HepG2 (cell line): ENCODE data around the gene CCDC167. TPM values are rescaled to one million over a fixed set of nuclear protein-coding genes. Genes with fewer than 3 reads are reported as not detected.

Experiments
- ATAC-seq: fragments of 200-7000 bp; cut with Tn5 transposase; 3 replicates; pipeline ENCODE4 v1.9.1; 2020; ENCODE audit warnings: mild to moderate bottlenecking, moderate library complexity
- BruUV-seq: library from RNA; stranded (reverse); fragments of 400-500 nt; replicated peaks from 2 replicates; lab custom pipeline; 2021; lab: Mats Ljungman, UMichigan
- CTCF ChIA-PET: fragments of 300-600 bp; formaldehyde crosslinking; extraction: SDS; loops from one replicate; lab custom pipeline; 2021; ENCODE audit warnings: low total read pairs, inconsistent platforms, low intra/inter-chr PET ratio; lab: Yijun Ruan, JAX
- POLR2A ChIA-PET: fragments of 350-600 bp; sonication (Branson Sonifier 250); formaldehyde crosslinking; loops from one replicate; lab custom pipeline; 2020; ENCODE audit warnings: antibody characterized with exemption, inconsistent platforms; lab: Yijun Ruan, JAX
- DNase-seq: peaks from one replicate; pipeline ENCODE4 v3.0.0-alpha.2; 2015; ENCODE audit warnings: low spot score
- FAIRE-seq: peaks from 3 replicates; lab custom pipeline; 2011; peaks lifted over from hg19 to GRCh38; lab: Jason Lieb, UNC
- H2AFZ ChIP-seq: one replicate; pipeline ENCODE4 v1.6.1; 2011; ENCODE audit warnings: low read length, inconsistent platforms
- H3K27ac ChIP-seq: fragments of 300-600 bp; 3 replicates; pipeline ENCODE4 v1.8.0; 2011; ENCODE audit warnings: mixed run types, mild to moderate bottlenecking, mixed read lengths, low read length, inconsistent platforms; ENCODE audit not compliant: insufficient read depth; ENCODE audit errors: extremely low read length
- H3K27me3 ChIP-seq, 2 experiments: fragments of 200-600 bp in 1 of 2; 2 replicates in 1 of 2; 3 replicates in 1 of 2; pipeline versions ENCODE4 v1.6.0 to v1.8.0; 2011; ENCODE audit warnings: low read length in 2 of 2, mild to moderate bottlenecking in 2 of 2, moderate library complexity in 2 of 2, inconsistent platforms in 1 of 2; ENCODE audit not compliant: insufficient read depth in 2 of 2, control insufficient read depth in 1 of 2
- H3K36me3 ChIP-seq, 2 experiments: fragments of 200-600 bp in 1 of 2; replicated peaks in 1 of 2; 2 replicates in 1 of 2; 3 replicates in 1 of 2; pipeline versions ENCODE4 v1.5.1 to v1.8.0; 2011; ENCODE audit warnings: low read length in 2 of 2, inconsistent platforms in 1 of 2; ENCODE audit not compliant: insufficient read depth in 2 of 2, control insufficient read depth in 1 of 2
- H3K4me1 ChIP-seq: 2 replicates; pipeline ENCODE4 v1.5.1; 2012; ENCODE audit warnings: low read length, inconsistent platforms; ENCODE audit not compliant: insufficient read depth
- H3K4me2 ChIP-seq: 2 replicates; pipeline ENCODE4 v1.6.0; 2011; ENCODE audit warnings: low read depth, low read length, inconsistent platforms
- H3K4me3 ChIP-seq, 3 experiments: fragments of 200-600 bp in 1 of 3; sonication (generic), shearing (Covaris generic) in 1 of 3; replicated peaks in 1 of 3; 2 replicates each; pipeline ENCODE4 v1.5.1; 2011 to 2016; ENCODE audit warnings: low read length in 3 of 3, inconsistent platforms in 2 of 3, low read depth in 2 of 3, mild to moderate bottlenecking in 2 of 3, control low read depth in 1 of 3, mixed read lengths in 1 of 3; ENCODE audit not compliant: insufficient read depth in 1 of 3
- H3K79me2 ChIP-seq: one replicate; pipeline ENCODE4 v1.6.1; 2011; ENCODE audit warnings: low read length, inconsistent platforms; ENCODE audit not compliant: insufficient read depth
- H3K9ac ChIP-seq: 2 replicates; pipeline ENCODE4 v1.6.0; 2011; ENCODE audit warnings: mild to moderate bottlenecking, low read depth, low read length, inconsistent platforms; ENCODE audit not compliant: insufficient read depth
- H3K9me3 ChIP-seq: 2 replicates; pipeline ENCODE4 v1.5.1; 2012; ENCODE audit warnings: mild to moderate bottlenecking, low read length
- H4K20me1 ChIP-seq: 2 replicates; pipeline ENCODE4 v1.6.0; 2011; ENCODE audit warnings: inconsistent platforms, mild to moderate bottlenecking, low read length, moderate library complexity; ENCODE audit not compliant: insufficient read depth
- ATF4 ChIP-seq, 2 experiments: fragments of 450-650 bp in 1 of 2; sonication (generic) in 1 of 2; formaldehyde crosslinking; IDR thresholded peaks; 2 replicates each; pipeline versions ENCODE4 v1.5.0 to v1.8.0; 2020 to 2022; ENCODE audit warnings: mild to moderate bottlenecking in 1 of 2, missing genetic modification reagents in 1 of 2
- ISX ChIP-seq: sonication (generic); formaldehyde crosslinking; conservative IDR thresholded peaks from 2 replicates; pipeline ENCODE4 v1.5.0; 2020; ENCODE audit warnings: missing genetic modification reagents
- NFAT5 ChIP-seq: sonication (generic); formaldehyde crosslinking; IDR thresholded peaks from 2 replicates; pipeline ENCODE4 v1.4.0; 2020; ENCODE audit warnings: missing genetic modification reagents
- RXRA ChIP-seq: sonication (generic); formaldehyde crosslinking; IDR thresholded peaks from 2 replicates; pipeline ENCODE4 v1.5.1; 2020; ENCODE audit warnings: missing genetic modification reagents
- SRY ChIP-seq: sonication (generic); formaldehyde crosslinking; IDR thresholded peaks from 2 replicates; pipeline ENCODE4 v1.8.0; 2022; ENCODE audit warnings: mild to moderate bottlenecking, missing genetic modification reagents
- TBP ChIP-seq: sonication (generic); formaldehyde crosslinking; IDR thresholded peaks from 2 replicates; pipeline ENCODE4 v1.5.0; 2020; ENCODE audit warnings: missing genetic modification reagents
- TERF1 ChIP-seq: sonication (generic); formaldehyde crosslinking; IDR thresholded peaks from 2 replicates; pipeline ENCODE4 v1.8.0; 2022; ENCODE audit warnings: mild to moderate bottlenecking, missing genetic modification reagents, moderate library complexity
- ZMYM2 ChIP-seq: sonication (generic); formaldehyde crosslinking; IDR thresholded peaks from 2 replicates; pipeline ENCODE4 v1.8.0; 2022; ENCODE audit warnings: mild to moderate bottlenecking, missing genetic modification reagents
- ZNF3 ChIP-seq: IDR thresholded peaks from 2 replicates; pipeline ENCODE4 v1.7.0; 2017; ENCODE audit warnings: inconsistent platforms
- ZNF609 ChIP-seq: sonication (generic); formaldehyde crosslinking; IDR thresholded peaks from 2 replicates; pipeline ENCODE4 v1.4.0; 2020; ENCODE audit warnings: mild to moderate bottlenecking, missing genetic modification reagents, borderline replicate concordance
- ZSCAN5A ChIP-seq: sonication (generic); formaldehyde crosslinking; IDR thresholded peaks from 2 replicates; pipeline ENCODE4 v1.8.0; 2022; ENCODE audit warnings: mild to moderate bottlenecking, missing genetic modification reagents, borderline replicate concordance
- WGBS: methylation state at CpG from one replicate; pipeline ENCODE4 v1.1.6; 2017; ENCODE audit warnings: low lambda C conversion rate; 5-methylcytosine and 5-hydroxymethylcytosine counted together
- in situ Hi-C: cut with HindIII; loops from 2 replicates; pipeline ENCODE4 v1.10.0; 2017; ENCODE audit warnings: low pct_unique_long_range_greater_than_20kb; ENCODE audit not compliant: extremely low pct_ligation_motif_present
- intact Hi-C: fragments of 100-400 bp; cut with micrococcal nuclease; formaldehyde crosslinking; loops from one replicate; pipeline ENCODE4 v1.10.0; 2022; ENCODE audit not compliant: unreplicated experiment
- polyA plus RNA-seq, 8 experiments: library from polyadenylated mRNA; depleted of rRNA in 3 of 8; stranded (reverse) in 7 of 8; unstranded in 1 of 8; fragments of >200 nt; fragmentation: Illumina TruSeq in 4 of 8; extraction: Trizol in 4 of 8; gene quantifications; 2 replicates each; pipeline versions ENCODE4 v1.2.1 to v1.2.3, GENCODE V29; 2011 to 2016; ENCODE audit warnings: low read depth in 4 of 8, missing spikeins in 1 of 8, mixed read lengths in 1 of 8; ENCODE audit not compliant: insufficient read depth in 1 of 8
- total RNA-seq, 5 experiments: library from RNA; depleted of rRNA; stranded (reverse); fragments of >200 nt; fragmentation: Illumina TruSeq; extraction: Trizol; gene quantifications; 2 replicates each; pipeline ENCODE4 v1.2.3, GENCODE V29; 2016; ENCODE audit warnings: low read depth in 1 of 5

The CCDC167 gene
- total and polyA plus RNA-seq, 2 of the 13 experiments (the other 11 are each of a cell fraction or from before 2014, with no cell fraction given): 48.4 to 66.8 TPM

- 93% methylated on average over 4 of the region's 4 CpGs for WGBS
- ATAC-seq: no peak
- TF ChIP-seq ZNF3 (CRISPR knock-in tag) (no peak), ZSCAN5A (CRISPR knock-in tag) (no peak), ZMYM2 (CRISPR knock-in tag) (no peak), TBP (CRISPR knock-in tag) (no peak), NFAT5 (CRISPR knock-in tag) (no peak), SRY (CRISPR knock-in tag) (no peak), ZNF609 (no peak), TERF1 (CRISPR knock-in tag) (no peak), ISX (CRISPR knock-in tag) (no peak), ATF4 (CRISPR knock-in tag; IDR thresholded peaks at IDR 0.05) (no peak), RXRA (CRISPR knock-in tag) (no peak)
These were observed 64.3 kb downstream of the CCDC167 start for GRCh38 chr6:37435373-37435772.

More at GRCh38 chr6:37435373-37435772, 64.3 kb downstream of the CCDC167 start:
- FAIRE-seq: no peak
- in situ Hi-C loops (no loop called here), intact Hi-C loops (no loop called here)
- BruUV-seq: no TSS peak
- Histone ChIP-seq H3K27ac (no peak overlapping the region), H3K9me3 (no peaks in the 10 kb centered on the region), H3K9ac (no peak overlapping the region), H3K79me2 (peaks cover 22% of the 10 kb centered on the region), H3K27me3 (no peaks in the 10 kb centered on the region; a peak in 1 of 5 replicates), H3K36me3 (peaks cover 10 to 41% of the 10 kb centered on the region in 2 experiments), H3K4me3 (no peak overlapping the region), H3K4me1 (peaks cover 23% of the 10 kb centered on the region), H3K4me2 (no peak overlapping the region), H4K20me1 (no peaks in the 10 kb centered on the region), H2AFZ (no peak overlapping the region)
- no peak for DNase-seq
- ChIA-PET POLR2A (no interaction called here), CTCF (no interaction called here)
